NCI-H69 (cell line): ENCODE measurements around the gene ECPAS.
"Not testable (repeated sequence)": the region's sequence is repeated elsewhere in the genome, so short reads cannot be mapped to it uniquely, and the experiment has no call there.

Experiments
- DNase-seq: peaks from one replicate; lab custom pipeline; 2025; lab: John Stamatoyannopoulos, UW

ECPAS gene

DNA sequence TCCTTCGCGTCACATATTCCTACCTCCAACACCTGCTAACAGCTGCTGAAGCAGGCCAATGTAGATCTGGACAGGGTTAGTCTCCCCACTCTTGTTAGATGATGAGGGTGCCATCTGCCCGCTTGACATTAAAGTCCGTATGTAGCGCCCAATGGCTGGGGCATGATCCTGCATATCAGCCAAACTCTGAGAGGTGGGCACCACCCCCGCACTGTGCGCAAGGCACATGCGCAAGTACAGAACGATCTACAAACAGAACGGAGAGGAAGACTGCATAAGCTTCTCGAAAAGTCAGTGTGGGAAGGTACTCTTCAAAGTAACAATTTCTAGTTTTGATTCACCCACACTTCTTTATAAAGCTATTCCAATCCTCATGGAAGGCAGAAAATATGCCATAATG lies 69.8 kb downstream of the ECPAS start:
- no peak for DNase-seq

GRCh38 chr9:111413996-111414395 lies 70.2 kb downstream of the ECPAS start:
- no peak for DNase-seq

- DNase-seq: no peak
Measured at GRCh38 chr9:111412280-111412679, 71.9 kb downstream of the ECPAS start.

GRCh38 chr9:111411266-111411665 lies 72.9 kb downstream of the ECPAS start:
- no peak for DNase-seq

GRCh38 chr9:111407813-111408212 lies 76.4 kb downstream of the ECPAS start:
- no peak for DNase-seq

DNA sequence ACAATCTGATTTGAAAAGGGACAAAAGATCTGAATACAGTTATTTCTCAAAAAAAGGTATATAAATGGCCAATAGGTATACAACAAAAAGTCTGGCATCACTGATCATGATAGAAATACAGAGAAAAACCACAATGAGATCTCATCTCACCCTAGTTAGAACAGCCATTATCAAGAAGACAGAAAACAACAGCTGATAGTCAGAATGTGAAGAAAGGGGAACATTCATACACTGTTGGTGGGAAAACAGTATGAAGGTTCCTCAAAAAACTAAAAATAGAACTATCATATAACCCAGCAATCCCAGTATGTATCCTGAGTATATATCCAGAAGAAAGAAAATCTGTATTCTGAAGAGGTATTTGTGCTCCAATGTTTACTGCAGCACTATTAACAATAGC lies 78.5 kb downstream of the ECPAS start:
- no peak for DNase-seq

- DNase-seq: not testable (repeated sequence)
Measured at GRCh38 chr9:111401486-111401885, 82.7 kb downstream of the ECPAS start.

DNA sequence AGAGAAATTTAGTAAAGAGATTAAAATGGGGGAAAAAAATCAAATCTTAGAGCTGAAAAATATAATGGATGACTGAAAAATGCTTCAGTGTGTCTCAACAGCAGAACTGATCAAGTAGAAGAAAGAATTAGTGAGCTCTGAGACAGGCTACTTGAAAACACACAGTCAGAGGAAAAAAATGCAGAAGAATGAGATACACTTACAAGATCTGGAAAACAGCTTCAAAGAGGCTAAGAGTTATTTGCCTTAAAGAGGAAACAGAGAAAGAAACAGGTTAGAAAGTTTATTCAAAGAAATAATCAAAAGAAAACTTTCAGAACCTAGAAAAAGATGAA lies 83.7 kb downstream of the ECPAS start:
- DNase-seq: no peak

DNA sequence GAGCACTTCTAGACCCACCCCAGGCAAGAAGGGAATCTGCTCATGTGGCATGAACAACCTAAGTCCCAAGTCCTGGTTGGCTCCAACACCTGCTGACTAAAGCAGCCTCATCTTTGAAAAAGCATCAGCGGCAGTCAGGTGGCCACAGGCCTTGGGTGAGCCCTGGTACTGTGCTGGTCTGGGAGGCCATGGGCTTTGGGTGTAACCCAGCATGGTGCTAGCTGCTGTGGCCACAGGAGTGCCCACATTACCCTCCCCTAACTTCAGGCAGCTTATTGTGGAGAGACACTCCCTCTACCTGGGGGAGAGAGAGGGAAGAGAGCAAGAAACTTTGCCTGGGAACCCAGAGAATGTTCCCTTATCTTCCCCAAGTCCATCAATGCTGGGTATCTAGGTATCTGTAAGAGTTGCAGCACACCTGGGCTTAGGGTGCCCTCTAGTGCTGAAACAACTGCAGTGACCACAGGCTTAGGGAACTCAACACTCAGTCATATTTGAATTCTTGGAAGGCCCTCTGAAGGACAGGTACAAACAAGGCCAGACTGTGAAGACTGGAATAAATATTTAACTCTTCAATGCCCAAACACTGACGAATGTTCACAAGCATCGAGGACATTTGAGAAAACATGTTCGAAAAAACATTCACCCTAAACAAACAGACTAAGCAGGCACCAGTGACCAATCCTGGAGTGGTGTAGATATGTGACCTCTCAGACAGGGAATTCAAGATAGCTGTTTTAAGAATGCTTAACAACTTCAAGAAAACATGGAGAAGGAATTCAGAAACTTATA lies 84.2 kb downstream of the ECPAS start:
- peak; percentile 56 for DNase-seq

DNA sequence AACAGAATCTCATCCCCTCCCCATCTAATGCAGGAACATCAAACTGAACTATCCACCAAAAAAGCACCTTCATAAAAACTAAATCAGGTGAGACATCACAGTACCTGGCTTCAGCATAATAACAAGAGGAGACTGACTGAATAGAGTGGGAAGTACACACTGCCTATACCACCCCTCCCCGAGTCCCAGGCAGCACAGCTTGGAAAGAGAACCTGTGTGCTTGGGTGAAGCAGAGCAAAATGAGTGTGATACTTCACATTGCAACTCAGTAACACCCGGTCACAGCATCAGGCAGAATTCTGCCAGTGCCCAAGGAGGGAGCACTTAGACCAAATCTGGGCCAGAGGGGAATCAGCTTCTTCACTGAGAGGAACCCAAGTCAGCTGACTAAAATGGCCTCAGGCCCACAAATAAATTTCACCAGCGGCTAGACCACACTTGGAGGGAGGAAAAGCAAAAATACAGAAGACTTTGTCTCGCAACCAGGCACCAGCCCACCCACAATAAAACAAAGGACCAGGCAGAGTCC lies 84.9 kb downstream of the ECPAS start:
- no peak for DNase-seq

DNA sequence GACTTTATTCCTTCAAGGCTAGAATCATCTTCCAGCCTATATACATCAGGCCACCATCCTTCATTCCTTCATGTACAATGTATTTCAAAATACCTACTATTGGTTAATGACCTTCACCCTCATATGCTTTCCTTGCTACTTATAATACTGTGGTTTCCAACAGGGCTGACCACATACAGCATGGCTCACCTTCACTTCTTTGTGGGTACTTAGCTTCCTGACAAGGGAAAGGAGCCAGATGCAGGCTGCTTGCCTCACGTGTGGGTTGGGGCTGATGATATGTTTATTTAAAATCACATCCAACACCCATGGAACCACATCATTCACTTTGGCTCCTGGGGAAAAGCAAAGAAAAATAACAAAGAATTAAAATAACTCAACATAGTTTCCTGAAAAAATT lies 90.2 kb downstream of the ECPAS start:
- DNase-seq: no peak

DNA sequence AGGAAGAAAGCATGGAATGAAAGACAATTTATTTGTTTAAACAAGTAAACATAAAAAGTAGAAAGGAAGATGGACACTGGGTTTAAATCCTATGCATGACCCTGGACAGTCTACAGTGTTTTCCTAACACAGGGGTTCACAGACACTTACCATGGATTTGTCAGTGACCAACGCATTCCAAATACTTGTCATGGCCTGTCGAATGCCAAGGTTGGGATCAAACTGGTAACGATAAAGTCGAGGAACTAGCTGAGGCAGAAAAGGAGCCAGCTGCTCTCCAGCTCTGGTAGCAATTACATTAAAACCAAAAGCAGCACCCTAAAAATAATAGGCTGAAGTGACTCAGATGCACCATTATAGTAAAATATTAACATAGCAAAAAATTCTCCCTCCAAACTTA lies 94.8 kb downstream of the ECPAS start:
- no peak for DNase-seq

- no peak for DNase-seq
Measured at GRCh38 chr9:111386386-111386785, 97.8 kb downstream of the ECPAS start.

- no peak for DNase-seq
Measured at GRCh38 chr9:111381006-111381405, 103.2 kb downstream of the ECPAS start.

DNA sequence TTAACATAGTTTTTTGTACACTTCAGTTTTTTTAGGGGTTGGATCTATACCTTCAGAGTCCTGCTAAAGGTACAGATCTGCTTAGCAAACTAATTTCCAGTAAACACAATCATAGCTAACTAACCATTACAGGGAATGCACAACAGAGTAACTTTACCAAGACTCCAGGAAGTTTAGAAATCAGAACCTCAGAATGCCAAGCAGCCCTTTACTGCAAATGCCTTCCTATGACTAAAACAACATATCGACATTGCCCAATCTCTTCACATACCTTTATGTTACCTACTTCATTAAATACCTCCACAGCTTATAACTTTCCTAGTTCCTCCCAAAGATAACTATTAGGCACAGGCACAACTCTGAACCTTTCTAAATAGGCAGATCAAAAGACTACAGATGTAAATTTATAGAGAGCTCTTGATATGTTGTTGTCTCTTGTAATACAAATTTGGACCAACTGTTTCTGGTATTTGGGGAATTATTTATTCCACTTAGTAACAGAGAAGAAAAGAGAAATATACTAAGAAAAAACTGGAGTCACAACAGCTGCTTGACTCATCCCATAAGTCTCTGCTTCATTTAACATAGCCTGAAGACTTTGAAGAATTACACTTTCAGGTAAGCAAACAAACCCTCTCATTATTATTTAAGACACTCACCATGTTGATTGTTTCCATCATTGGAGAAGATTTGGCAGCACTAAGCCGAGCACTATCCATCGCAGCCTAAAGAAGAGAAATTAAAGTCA lies 108.2 kb downstream of the ECPAS start:
- no peak for DNase-seq

DNA sequence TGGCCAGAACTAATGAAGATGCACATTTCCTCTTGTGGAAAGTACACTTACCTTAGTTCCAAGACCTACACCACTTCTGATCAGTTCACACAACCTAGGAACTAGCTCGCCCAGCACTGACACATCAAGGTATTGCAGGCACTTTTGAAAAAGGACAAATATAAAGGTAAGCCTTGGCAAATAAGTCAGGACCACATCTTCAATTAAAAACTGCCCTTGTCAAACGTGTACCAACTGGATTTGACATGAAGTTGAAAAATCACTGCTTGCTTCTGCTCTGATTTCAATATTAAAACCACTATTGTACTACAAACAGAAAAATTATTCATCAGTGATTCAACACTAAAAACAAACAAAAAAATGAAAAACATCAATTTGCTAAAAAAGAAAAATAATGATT lies 109.1 kb downstream of the ECPAS start:
- DNase-seq: no peak

- no peak for DNase-seq
Measured at GRCh38 chr9:111372297-111372696, 111.9 kb downstream of the ECPAS start.

GRCh38 chr9:111366978-111367377 lies 117.2 kb downstream of the ECPAS start:
- DNase-seq: peak; percentile 30

GRCh38 chr9:111362526-111362925 lies 121.7 kb downstream of the ECPAS start:
- DNase-seq: no peak

GRCh38 chr9:111360881-111361280 lies 123.3 kb downstream of the ECPAS start:
- DNase-seq: no peak

GRCh38 chr9:111356481-111357244 lies 127.5 kb downstream of the ECPAS start:
- no peak for DNase-seq

GRCh38 chr9:111352545-111352944 lies 131.6 kb downstream of the ECPAS start:
- DNase-seq: no peak

GRCh38 chr9:111350556-111350955 lies 133.6 kb downstream of the ECPAS start:
- DNase-seq: no peak
